Activated CD4-positive, alpha-beta T cell treated with anti-CD3 and anti-CD28 coated beads, Interleukin-2, amount 50 U/mL, for 48 hours (primary cell): ENCODE measurements around the gene PACRG.

Source experiments
- DNase-seq, 2 experiments: peaks; one replicate each; pipeline ENCODE4 v3.0.0-alpha.2; 2020

PACRG gene

DNA sequence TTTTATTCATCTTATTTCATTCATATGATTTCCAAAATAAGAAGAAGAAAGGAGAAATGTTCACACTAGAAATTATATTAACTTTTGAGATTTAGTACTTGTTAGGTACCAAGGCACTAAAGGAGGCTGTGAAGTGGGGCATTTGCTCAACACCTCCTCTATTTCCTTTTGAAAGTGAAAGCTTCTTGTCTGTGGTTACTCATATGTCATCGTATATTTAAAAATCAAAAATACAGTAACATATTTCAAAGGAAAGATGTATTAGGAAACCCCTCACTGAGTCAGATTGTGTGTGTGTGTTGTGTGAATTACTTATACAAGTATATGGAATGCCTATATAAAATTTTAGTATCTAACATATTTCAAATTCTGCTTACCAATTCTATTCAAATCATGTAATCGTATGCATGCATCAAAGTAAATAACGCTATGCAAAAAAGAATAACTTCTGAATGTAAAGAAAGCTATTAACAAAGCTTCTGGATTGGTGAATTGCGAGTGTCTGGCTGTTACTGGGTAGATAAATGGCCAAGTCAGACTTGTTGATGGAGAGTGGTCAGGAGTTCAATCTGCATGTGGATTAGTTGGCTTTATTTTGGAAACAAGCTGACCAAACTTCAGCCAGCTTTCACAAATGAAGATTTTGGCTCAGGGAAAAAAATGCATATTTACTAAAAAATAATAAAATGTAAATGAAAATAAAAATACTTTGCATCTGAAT, 70.9 kb downstream of the PACRG start:
- DNase-seq, result no peak

DNA sequence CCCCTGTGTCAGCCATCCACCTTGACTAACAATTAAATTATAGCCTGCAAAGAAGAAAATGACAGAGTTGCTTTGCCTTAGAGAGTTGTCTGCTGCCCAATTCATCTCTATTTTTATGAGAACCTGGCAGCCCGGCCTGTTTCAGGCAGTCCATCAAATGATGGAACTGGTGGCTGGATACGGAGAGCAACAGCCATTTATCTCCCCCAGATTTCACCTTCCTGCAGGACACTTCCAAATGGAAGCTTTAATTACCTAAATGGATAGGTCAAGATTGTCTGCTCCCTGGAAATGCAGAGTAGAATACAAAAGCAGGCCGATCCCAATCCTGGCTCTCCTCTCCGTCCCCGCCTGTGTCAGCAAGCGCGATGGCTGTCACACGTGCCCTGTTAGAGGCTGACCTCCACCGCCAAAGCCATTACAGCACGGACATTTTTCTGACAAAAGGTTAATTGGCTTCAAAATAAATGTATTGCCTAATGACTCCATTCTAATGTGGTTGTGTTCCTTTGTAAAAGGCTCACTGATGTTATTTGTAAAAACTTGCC, 86.7 kb downstream of the PACRG start:
- DNase-seq, result no peak

DNA sequence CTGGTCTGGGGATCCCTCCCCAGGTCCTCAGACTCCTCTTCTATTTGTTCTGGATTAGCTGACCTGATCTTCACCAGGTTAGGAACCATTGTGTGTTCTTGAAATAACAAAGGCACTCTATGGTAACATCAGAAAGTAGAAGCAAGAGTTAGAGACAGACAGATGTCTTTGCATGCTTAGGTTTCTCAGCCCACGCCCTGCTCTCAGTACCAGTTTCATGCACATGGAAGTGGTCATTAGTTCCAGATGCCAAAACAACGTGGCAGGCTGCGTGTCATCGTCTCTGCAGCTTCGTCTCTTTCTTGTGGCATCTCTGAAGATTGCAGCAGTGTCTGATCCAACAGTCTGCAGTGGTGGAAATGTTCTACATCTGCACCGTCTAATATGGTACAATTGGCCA, 89.4 kb downstream of the PACRG start:
- no peak for DNase-seq

DNA sequence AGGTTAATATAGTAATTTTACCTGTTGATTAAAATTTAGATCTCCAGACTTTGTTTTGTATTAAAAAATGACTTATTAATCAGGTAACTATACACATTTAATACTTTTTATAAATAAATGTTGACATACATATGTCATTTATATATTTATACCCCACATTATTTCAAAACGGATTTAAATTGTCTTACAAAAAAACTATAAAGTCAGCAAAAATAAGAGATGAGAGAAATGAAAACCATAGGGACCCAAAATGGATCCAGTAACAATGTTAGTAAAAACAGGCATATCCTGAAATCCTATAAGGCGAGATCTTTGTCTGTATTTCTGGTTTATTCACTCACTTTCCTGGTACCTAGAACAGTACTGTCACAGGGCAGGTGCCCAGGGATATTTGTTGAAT, 91.5 kb downstream of the PACRG start:
- DNase-seq, result no peak

DNA sequence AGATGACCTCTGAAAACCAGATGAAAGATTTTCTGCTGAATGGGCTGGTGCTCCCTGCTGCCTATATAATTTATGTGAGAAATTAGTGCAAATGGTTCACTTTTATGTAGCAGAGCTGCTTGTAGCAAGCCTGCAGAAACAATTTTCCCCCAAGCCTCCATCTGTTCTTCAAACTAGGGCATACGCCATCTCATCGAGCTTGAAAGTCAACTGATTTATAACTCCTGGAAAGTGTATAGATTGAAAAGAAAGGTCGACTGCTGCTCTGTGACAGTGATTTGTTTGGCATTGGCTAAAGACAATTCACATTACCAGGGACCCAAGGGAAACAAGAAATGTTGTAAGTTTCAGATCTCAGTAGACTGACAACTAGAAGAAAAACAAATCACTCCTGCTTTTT, 93.3 kb downstream of the PACRG start:
- no peak for DNase-seq

DNA sequence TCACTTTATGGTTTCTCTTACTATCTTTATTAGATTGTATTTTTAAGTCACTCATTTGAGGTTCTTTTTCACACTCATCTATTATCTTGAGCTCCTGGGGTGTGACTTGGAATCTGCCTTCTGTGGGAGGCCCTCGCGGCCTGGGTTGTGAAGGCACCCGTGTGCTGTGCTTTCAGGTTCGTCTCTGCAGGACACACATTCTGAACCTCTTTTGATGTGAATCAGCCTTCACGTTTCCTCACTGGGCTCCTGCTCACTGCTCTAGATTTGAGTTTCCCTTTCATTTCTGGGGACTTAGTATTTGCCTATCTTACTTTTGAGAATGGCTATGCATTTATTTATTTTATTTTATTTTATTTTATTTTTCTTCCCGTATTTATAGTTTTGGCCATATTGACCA, 97.8 kb downstream of the PACRG start:
- no peak for DNase-seq

DNA sequence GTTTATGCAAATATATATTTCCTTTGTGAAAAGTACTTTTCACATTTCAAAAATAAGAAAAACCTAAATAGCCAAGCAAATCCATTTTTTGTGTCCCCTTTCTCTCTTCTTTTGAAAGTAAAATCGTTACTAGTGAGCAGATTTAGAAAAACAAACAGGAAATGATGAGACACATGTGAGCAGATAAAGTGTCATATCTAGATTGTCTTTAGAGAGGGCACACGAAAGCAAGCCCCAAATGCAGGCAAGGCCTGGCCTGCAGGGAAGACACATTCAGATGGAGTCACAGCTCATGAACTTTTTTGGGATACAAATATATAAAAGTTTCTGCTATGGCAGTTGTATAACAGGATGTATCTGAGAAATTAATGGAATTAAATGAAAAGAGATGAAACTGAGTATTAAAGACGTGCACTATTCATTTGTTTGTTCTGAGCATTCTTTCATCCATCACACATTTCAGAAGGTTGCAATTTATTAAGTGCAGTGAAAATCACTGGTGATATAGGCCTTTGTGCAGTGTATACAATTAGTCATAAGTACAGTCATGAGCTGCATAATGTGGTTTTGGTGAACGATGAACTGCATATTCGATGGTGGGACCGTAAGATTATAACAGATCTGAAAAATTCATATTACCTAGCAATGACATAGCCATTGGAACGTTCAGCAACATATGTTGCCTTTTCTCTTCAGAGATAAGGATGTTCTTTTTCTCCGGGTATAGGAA, 101.4 kb downstream of the PACRG start:
- no peak for DNase-seq

DNA sequence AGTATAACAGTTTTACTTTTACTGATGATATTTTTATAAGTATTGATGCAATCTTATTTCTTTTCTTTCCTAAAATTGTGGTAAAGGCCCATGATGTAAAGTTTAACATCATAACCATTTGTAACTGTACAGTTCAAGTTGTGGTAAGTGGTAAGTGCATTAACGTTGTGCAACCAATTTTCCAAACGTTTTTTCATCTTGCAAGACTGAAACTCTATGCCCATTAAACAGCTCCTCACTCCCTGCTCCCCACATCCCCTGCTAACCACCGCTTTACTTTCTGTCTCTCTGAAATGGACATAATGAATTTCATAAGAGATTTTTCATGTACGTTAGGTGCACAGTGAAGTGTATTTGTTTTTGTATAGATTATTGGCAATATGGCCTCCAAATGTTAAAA, 106.0 kb downstream of the PACRG start:
- no peak for DNase-seq

DNA sequence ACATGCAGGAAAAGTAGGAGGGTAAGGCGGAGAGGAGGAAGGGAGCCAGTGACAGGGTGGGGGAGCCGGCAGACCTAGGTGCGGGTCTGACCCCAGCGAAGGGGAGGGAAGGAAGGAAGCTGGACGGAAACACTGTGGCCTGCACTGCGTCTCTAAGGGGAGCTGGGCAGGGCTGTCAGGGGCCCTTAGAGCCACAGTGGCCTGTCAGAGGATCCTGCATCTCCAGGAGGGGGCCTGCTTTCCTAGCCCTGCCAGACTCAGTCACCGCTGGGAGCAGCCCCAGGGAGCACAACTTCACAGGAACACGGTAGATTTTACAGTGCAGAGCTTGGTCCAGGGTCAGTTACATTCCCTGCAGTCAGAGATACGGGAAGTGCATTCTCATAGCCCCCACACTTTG, 118.2 kb downstream of the PACRG start:
- DNase-seq, result no peak

DNA sequence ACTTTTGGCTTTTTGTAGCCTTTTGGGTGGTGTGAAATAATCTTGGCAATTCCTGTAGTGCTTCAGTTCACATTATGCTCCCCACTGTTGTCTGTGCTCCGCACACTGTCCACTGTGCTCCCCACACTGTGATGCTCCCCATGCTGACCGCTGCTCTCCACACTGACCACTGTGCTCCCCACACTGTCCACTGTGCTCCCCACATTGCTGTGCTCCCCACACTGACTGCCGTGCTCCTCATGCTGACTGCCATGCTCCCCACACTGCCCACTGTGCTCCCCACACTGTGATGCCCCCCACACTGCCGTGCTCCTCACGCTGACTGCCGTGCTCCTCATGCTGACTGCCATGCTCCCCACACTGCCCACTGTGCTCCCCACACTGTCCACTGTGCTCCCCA, 118.9 kb downstream of the PACRG start:
- DNase-seq, result no peak

DNA sequence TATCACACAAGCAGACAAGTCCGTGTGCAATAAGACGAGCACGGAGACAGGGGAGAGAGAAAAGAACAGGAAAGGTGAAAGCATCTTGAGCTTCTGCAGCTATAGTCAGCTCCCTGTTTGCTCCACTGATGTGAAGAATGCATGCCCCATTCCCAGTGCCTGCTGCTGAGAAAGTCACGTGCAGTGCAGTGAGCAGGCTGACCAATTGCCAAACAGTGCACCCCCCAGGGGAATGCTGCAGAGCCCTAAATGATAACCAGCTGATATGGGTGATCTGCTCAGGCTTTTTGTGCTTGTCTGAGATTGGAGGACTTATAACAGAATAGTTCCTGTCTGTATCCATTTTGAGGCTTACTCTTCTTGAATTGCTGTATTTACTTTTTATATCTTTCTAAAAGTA, 121.5 kb downstream of the PACRG start:
- no peak for DNase-seq

DNA sequence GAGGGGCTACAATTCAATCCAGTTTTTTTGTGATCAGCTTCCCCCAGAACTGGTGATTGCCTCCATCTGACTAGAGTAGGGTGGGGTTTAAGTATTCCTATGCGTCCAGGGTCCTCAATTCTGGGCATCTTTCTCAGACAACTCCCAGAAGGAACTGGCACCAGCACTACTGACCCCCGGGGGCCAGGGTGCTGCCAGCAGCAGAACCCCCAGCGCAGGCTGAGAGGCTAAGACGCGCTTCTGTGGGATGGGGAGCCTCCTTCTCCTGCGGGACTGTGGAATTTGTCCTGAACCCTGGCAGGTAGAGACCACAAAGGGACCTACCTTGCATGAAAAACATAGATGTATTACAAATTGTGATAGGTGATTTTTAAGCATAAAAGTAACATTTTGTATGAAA, 124.4 kb downstream of the PACRG start:
- no peak for DNase-seq

DNA sequence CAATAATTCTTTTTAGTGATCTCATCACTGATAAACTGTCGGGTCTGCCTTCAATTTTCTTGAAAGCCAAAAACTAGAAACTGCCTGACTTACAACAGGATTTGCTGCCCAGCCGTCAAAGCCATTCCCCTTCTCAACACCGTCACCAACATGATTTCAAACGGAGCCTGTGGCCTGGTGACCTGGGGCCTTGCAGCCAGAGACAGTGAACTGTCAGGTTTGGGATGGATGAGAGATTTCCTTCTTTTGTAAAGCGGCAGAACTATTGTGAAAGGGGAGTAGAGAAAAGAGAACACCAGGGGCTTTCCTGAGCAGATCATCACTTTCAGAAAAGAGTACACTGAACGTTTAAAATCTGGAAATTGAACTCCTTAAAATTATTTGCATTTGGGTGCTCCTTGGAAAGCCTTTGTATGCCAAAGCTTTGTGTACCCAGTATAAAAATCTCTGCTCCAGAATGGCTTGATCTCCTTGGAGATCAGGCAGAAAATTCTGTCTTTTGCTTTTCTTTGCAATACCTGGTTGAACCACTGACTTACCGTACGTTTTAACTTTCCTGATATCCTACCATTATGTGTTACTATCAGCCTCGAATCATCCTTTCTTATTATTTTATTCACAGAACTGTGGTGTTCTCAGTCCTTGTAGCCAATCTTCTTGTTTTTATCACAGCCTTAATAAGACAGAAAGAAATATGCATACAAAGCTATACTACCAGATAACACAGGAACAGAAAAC, 125.2 kb downstream of the PACRG start:
- DNase-seq, result no peak

DNA sequence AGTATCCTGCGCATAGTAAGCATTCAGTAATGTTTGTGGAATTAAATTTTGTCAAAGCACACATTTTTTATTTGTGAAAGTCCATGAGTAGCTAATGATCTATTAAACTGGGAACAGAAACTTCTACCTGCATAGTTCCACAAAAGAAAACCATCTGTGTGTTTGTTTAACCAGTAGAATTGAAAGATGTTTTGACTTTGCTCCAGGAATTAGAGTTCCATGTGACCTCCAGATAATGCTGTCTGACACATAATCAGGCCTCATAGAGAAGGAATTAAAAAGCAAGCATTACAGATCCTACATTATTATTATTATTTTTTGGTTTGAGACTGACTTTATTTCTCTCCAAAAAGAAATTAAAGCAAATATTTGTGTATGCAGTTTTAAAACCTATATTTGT, 126.5 kb downstream of the PACRG start:
- DNase-seq, result no peak

DNA sequence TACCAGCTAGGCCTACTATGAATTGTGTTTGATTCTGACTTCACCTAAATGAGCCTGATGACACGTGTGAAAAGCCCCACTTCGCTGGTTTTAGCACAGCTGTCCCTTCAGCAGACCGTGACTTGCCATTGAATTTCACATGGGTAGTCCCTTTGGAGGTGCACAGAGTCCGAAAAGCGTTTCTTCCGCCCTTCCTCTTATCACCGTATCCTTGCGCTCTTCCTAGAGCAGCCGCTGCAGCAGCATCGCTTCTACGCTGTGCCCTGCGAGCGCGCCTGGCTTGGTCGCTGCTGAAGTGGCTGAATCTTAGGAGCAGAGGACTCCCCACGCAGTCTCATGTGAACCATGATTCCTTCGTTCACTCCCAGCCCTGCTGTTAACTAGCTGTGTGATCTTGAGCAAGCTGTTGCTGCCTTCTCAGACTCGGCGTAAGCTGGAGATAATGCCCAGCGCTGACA, 127.0 kb downstream of the PACRG start:
- no peak for DNase-seq

DNA sequence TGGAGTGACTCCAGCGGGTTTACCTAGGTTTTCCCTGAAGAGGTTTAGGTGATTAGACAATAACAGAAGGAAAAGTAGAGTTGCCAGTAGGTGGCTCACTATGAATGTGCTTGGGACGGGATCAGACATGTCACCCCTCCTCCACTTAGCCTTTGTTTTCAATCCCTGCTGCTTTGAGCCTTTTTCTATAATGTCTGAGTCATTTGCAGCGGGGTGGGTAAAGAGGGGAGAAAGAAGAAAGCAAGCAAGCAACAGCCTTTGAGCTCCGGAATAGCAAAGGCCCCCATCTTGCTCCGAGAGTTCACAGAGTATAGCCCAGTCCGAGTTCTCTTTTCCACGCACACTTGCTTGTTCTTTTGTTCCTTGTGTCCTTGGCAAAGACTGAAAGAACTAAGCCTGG, 129.1 kb downstream of the PACRG start:
- no peak for DNase-seq

DNA sequence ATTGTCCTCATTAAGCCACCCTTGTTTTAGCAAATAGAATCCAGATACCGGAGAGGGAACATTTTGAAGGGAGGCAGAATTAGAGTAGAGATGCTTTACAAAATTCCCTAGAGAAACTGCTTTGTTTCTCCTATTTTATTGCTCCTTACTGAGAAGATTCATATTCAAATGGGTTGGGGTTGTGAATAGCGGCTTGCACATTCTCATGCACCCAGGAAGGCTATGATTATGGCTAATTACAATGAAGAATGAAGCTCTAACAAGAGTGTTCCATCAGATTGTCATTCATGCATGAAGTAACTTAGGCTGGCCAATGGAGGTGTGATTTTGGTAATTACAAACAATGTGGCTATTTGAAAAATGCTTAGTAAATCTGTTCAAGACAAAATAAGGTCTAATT, 129.6 kb downstream of the PACRG start:
- DNase-seq, result no peak

DNA sequence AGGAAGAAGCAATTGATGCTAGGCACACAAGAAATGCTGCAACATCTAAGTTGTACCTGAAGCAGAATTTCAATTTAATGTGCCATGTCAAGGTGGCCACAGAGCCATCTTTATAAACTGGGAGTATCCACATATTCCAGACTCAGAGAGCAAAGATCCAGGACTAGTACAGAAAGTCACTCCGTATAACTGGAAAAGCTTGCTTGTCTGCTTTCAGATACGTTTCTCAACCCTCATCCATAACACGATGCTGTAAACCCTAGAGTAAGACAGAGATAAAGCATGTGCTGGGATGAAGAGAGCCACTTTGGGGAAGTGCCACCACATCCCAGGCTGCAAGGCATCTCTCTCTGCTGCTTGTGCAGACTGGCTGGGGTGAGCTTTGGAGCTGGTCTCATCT, 134.7 kb downstream of the PACRG start:
- no peak for DNase-seq

DNA sequence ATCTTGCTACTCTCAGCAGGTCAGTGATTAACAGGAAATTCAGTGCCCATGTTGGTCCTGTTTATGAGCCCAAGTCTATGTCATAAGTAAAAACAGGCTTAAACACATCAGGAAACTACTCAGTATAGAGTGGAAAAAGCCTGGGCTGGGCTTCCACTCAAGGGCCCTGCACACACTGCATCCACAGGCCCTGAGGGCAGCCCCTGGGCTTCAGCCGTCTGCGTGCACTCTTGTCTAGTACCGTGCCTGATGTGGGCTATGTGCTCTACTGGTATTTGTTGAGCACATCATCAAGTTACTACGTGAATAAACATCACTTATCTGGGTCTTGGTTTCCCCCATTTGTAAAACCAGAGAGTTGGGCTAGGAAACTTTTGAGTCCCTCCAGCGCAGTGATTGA, 135.2 kb downstream of the PACRG start:
- no peak for DNase-seq

DNA sequence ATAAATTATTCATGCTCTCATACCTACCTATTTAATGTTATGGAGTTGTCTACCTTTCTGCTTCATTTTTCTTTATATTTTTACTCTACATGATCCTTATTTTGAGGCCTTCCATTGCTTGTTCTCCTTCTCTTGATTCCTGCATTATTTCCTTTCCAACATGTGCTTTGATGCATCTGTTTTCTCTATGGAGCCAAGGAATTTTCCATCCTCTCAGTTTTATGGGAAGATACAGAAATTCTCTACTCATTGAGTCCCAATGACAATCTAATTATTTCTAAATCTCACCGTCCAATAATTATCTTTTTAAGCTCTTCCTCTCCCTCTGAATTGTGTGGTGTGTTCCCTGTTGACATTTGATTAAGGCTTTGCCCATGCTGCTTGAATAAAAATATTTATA, 136.0 kb downstream of the PACRG start:
- no peak for DNase-seq

DNA sequence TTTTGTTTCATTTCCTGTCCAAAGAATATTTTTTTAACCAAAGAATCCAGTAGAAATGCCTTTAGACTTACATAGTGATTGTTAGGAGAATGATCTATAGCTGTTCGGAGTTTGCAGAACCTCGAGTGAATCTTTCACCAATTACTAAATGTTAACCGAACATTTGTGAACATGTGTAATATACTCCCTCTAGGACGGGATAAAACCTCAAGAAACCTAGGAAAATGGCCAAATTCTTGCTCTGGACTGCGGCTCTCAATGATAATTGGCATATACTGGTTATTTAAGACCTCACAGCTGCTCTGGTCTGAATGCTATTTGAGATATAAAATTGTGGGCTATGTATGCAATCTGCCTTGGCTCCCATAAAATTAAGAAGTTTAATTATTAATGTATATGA, 137.1 kb downstream of the PACRG start:
- no peak for DNase-seq

DNA sequence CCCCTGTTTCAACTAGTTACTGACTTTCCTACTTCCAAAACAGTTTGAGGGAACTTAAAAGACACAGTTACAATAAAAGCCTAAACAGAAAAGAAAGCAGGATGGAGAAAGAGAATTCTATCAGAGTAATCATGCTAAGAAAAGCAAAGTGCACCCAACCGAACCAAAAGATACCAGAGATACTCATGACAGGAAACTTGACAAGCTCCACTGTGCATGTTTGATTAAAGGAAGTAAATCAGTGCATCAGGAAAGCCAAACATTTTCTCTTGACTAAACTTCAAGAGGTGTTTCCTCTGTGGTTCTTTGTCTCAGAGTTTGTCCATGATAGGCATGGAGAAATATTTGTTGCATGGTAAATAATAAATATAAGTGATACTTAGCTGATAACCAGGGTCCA, 138.9 kb downstream of the PACRG start:
- DNase-seq, result no peak

DNA sequence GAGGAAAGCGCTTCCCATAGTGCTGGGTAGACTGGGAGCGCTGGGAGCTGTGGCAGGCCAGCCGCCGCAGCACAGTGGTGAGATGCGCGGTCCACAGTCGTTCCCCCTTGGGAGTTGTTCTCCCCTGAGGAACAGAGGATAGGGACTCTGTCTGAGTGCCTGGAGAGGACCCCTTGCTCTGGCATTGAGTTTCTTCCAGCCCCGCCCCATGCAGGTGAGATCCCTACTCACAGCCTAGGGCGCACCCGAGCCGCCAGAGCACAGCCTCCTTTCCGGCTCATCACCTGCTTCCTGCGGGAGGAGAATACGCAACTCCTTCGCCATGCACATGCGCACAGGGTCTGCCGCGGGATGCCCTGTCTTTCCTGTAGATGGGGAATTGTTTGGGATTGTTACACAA, 140.6 kb downstream of the PACRG start:
- DNase-seq, result no peak

DNA sequence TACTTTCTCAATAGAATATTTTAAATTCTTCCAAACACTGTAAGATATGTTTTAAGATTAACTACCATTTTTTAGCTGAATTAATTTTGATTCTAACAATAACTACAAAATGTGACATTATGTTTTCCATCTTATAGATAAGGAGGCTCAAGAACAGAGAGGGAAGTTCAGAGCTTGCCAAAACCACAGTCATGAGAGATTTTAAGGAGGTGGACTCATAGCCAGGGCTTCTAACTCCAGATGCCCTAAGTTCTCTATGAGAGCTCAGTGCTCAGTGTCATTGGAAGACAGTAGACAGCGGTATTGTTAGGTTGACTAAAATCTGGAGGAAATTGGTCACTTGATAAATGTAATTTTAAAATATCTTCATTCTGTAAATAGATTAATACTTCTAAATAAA, 144.2 kb downstream of the PACRG start:
- no peak for DNase-seq
